Measurements from ENCODE around the gene CAMTA1. TPM values are rescaled to one million over a fixed set of nuclear protein-coding genes. Genes with fewer than 3 reads are reported as not detected.

CAMTA1 gene
- total and polyA plus RNA-seq, 8 donors = 42.8 to 213 (median 118) TPM

DNA sequence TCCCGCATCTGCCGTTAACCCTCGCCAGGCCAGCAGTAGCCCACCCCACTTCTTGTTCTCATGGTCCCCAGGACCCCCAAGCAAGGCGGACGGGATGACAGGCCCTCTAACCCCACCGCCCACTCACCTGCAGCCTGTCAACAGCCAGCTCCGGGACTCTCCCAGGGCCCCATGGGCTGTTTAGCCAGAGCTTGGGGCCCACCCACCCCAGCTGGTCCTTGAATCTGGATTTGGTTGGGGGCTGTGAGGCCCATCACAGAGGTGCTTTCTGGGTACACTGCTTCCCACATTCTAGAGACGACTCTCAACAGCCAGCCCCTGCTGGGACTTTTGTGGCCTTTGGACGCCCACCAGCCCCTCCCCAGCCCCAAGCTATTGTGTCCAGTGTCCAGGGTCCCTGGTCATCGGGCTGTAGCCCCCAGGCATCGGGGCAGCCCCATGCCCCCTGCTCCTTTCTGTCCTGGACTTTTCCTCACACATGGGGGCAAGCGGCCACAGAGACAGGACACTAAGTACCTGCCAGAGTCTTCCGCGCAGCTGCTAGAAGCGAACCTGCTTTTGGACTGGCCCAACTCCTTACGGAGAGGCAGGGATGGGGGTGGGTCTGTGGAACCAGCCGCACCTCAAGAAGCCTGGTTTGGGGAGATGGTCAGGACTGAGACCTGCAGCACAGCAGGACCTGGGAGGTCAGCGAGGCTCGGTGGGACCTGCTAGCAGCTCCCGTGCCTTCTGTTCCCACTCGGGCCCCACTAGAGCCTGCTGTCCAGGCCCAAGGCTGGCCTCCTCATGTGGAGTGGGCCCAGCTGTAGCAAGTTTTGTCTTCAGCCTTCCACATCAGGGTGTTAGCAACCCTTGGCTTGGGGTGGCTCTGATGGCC, 777.7 kb downstream of the CAMTA1 start:
- TF ChIP-seq POLR2A (IDR thresholded peaks at IDR 0.05) = no peak
- no peak for TF ChIP-seq POLR2AphosphoS5 (IDR thresholded peaks at IDR 0.05)
- TF ChIP-seq, protein P1, sequence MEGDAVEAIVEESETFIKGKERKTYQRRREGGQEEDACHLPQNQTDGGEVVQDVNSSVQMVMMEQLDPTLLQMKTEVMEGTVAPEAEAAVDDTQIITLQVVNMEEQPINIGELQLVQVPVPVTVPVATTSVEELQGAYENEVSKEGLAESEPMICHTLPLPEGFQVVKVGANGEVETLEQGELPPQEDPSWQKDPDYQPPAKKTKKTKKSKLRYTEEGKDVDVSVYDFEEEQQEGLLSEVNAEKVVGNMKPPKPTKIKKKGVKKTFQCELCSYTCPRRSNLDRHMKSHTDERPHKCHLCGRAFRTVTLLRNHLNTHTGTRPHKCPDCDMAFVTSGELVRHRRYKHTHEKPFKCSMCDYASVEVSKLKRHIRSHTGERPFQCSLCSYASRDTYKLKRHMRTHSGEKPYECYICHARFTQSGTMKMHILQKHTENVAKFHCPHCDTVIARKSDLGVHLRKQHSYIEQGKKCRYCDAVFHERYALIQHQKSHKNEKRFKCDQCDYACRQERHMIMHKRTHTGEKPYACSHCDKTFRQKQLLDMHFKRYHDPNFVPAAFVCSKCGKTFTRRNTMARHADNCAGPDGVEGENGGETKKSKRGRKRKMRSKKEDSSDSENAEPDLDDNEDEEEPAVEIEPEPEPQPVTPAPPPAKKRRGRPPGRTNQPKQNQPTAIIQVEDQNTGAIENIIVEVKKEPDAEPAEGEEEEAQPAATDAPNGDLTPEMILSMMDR (IDR thresholded peaks at IDR 0.05) = no peak
- no peak for TF ChIP-seq EP300 (IDR thresholded peaks at IDR 0.05)
- WGBS, 5 donors = 84 to 91% (median 87%) methylated on average over 11 to 21 of the region's 21 CpGs

DNA sequence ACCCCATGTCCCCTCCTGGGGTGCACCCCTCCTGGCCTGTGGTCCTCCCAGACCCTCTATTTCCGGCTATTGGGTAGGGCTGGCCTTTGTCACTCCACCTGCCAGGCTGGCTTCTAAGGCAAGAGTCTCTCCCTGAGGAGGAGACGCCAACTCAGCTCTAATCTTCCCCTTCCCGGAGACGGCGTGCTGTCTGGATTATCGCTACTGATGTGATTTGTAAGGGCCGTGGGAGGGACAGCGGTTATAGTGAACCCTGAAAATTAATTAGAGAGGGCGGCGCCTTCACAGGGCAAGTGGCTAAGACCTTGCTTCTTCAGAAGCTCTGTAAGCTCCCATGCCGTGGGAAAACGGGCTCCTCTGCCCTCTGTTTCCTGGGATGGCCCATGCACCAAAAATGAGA, 778.9 kb downstream of the CAMTA1 start:
- TF ChIP-seq EP300 (IDR thresholded peaks at IDR 0.05) (no peak), POLR2AphosphoS5 (IDR thresholded peaks at IDR 0.05) (no peak), POLR2A (IDR thresholded peaks at IDR 0.05) (no peak)
- TF ChIP-seq, protein P1 (IDR thresholded peaks at IDR 0.05) = no peak
- Histone ChIP-seq H3K4me3 (no peak overlapping the region), H3K27ac (no peak overlapping the region), H3K27me3 (no peaks in the 10 kb centered on the region), H3K9me3 (no peaks in the 10 kb centered on the region), H3K36me3 (no peaks in the 10 kb centered on the region), H3K4me1 (peaks cover 0 to 8% (median 0%) of the 10 kb centered on the region in 4 donors)
- WGBS, 5 donors = 79 to 82% (median 81%) methylated on average over 12 of the region's 12 CpGs
- intact Hi-C loops (cut with DNase I; ENCODE audit: low total_unique reads) = no loop called here
- no peak for DNase-seq

More for the DNA sequence above, 777.7 kb downstream of the CAMTA1 start:
- Histone ChIP-seq H3K9me3 (no peaks in the 10 kb centered on the region), H3K36me3 (no peaks in the 10 kb centered on the region), H3K4me1 (peaks cover 0 to 8% (median 0%) of the 10 kb centered on the region in 4 donors), H3K27ac (no peak overlapping the region), H3K27me3 (no peaks in the 10 kb centered on the region), H3K4me3 (no peak overlapping the region)
- intact Hi-C loops (cut with DNase I; ENCODE audit: low total_unique reads) = no loop called here
- no peak for DNase-seq

DNA sequence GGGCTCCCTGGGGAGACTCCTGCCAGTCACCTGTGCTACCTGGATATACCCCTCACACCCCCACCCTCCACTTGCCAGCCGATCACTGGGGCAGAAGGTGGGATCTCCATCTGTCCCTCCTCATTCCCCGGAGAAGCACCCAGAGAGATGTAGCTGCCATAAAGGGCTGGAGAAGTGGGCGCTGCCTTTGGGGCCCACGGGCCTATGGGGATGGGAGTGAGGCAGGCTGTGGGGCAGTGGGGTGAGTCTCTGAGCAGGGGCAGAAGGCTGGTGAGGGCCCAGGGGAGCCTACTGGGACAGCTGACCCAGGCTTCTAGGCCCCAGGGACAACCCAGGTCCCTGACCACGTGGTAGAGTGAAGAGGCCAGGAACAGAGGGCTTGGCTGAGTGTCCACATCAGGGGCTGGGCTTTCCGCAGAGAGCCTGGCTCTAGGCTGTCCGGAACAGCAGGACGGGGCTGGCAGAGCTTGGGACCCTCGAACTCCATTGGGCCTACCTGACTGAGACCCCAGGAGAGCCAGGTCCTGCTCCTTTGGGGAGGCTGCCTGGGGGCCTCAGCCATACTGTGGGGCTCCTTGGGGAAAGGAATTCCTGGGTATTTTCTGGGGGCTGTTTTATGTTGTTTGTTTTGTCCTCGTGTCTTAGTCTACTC, 780.0 kb downstream of the CAMTA1 start:
- DNase-seq = no peak

More for the DNA sequence above, 780.0 kb downstream of the CAMTA1 start:
- no peaks in the 10 kb centered on the region for H3K9me3 ChIP-seq
- 83 to 88% (median 87%) methylated on average over 10 of the region's 10 CpGs for WGBS, 5 donors
- H3K4me3 ChIP-seq = no peak overlapping the region
- intact Hi-C loops (cut with DNase I; ENCODE audit: low total_unique reads) = no loop called here
- H3K27ac ChIP-seq = no peak overlapping the region
- no peaks in the 10 kb centered on the region for H3K27me3 ChIP-seq
- H3K4me1 ChIP-seq = peaks cover 0 to 8% (median 2%) of the 10 kb centered on the region in 4 donors
- no peaks in the 10 kb centered on the region for H3K36me3 ChIP-seq
- TF ChIP-seq, protein P1 (IDR thresholded peaks at IDR 0.05) = no peak
- TF ChIP-seq EP300 (IDR thresholded peaks at IDR 0.05) (no peak), POLR2A (IDR thresholded peaks at IDR 0.05) (no peak), POLR2AphosphoS5 (IDR thresholded peaks at IDR 0.05) (no peak)

All from stomach (tissue), 9 donors.